H9 (cell line): ENCODE results near the gene DLX2. TPM values are rescaled to one million over a fixed set of nuclear protein-coding genes. Genes with fewer than 3 reads are reported as not detected.

Source experiments
- DNase-seq: peaks from one replicate; pipeline ENCODE4 v3.0.0-alpha.2; 2017
- H2AFZ ChIP-seq: one replicate; pipeline ENCODE4 v1.6.1; 2013; ENCODE audit warnings: mild to moderate bottlenecking, low read length, control low read depth, moderate library complexity
- H2AK5ac ChIP-seq: 2 replicates; pipeline ENCODE4 v1.6.1; 2013; ENCODE audit warnings: low read length, control low read depth, mixed read lengths; ENCODE audit not compliant: insufficient read length
- H2BK120ac ChIP-seq: one replicate; pipeline ENCODE4 v1.6.1; 2013; ENCODE audit warnings: low read depth, mild to moderate bottlenecking, low read length, control low read depth, inconsistent platforms; ENCODE audit not compliant: poor library complexity, severe bottlenecking
- H2BK12ac ChIP-seq: 2 replicates; pipeline ENCODE4 v1.6.1; 2013; ENCODE audit warnings: low read length, control low read depth, mixed read lengths, low read depth; ENCODE audit not compliant: insufficient read length
- H2BK15ac ChIP-seq: 2 replicates; pipeline ENCODE4 v1.6.1; 2013; ENCODE audit warnings: low read depth, low read length, control low read depth
- H2BK20ac ChIP-seq: one replicate; pipeline ENCODE4 v1.6.1; 2013; ENCODE audit warnings: low read depth, mild to moderate bottlenecking, low read length, control low read depth, inconsistent platforms; ENCODE audit not compliant: poor library complexity, severe bottlenecking
- H2BK5ac ChIP-seq: 2 replicates; pipeline ENCODE4 v1.6.1; 2013; ENCODE audit warnings: low read length, control low read depth, mixed read lengths; ENCODE audit not compliant: insufficient read length
- H3K14ac ChIP-seq: 2 replicates; pipeline ENCODE4 v1.6.1; 2013; ENCODE audit warnings: low read length, control low read depth; ENCODE audit not compliant: insufficient read depth
- H3K18ac ChIP-seq: 2 replicates; pipeline ENCODE4 v1.6.1; 2013; ENCODE audit warnings: low read depth, mild to moderate bottlenecking, mixed read lengths, low read length, control low read depth; ENCODE audit not compliant: insufficient read length
- H3K23ac ChIP-seq: 2 replicates; pipeline ENCODE4 v1.6.1; 2013; ENCODE audit warnings: low read length, control low read depth, mixed read lengths, low read depth; ENCODE audit not compliant: insufficient read length
- H3K23me2 ChIP-seq: 2 replicates; pipeline ENCODE4 v1.6.1; 2013; ENCODE audit warnings: low read depth, mild to moderate bottlenecking, mixed read lengths, low read length, control low read depth; ENCODE audit not compliant: insufficient read length, poor library complexity, severe bottlenecking
- H3K27ac ChIP-seq: 2 replicates; pipeline ENCODE4 v1.5.1; 2013; ENCODE audit warnings: low read length, control low read depth, mixed read lengths, low read depth; ENCODE audit not compliant: insufficient read length
- H3K27me3 ChIP-seq: 2 replicates; pipeline ENCODE4 v1.6.1; 2013; ENCODE audit warnings: low read length, control low read depth, inconsistent platforms; ENCODE audit not compliant: insufficient read depth
- H3K4ac ChIP-seq: 2 replicates; pipeline ENCODE4 v1.6.1; 2013; ENCODE audit warnings: low read depth, mild to moderate bottlenecking, control low read depth, inconsistent platforms, low read length, moderate library complexity
- H3K4me1 ChIP-seq: 2 replicates; pipeline ENCODE4 v1.6.1; 2013; ENCODE audit warnings: low read length, control low read depth, inconsistent platforms; ENCODE audit not compliant: insufficient read depth
- H3K4me2 ChIP-seq: 2 replicates; pipeline ENCODE4 v1.6.1; 2013; ENCODE audit warnings: low read length, control low read depth, mixed read lengths; ENCODE audit not compliant: insufficient read length, insufficient read depth
- H3K56ac ChIP-seq: 2 replicates; pipeline ENCODE4 v1.6.1; 2013; ENCODE audit warnings: low read depth, mild to moderate bottlenecking, mixed read lengths, low read length, control low read depth; ENCODE audit not compliant: insufficient read length
- H3K79me1 ChIP-seq: 2 replicates; pipeline ENCODE4 v1.6.1; 2013; ENCODE audit warnings: low read depth, mild to moderate bottlenecking, moderate library complexity, low read length, control low read depth, inconsistent platforms; ENCODE audit not compliant: insufficient read depth, poor library complexity, severe bottlenecking
- H3K79me2 ChIP-seq: 2 replicates; pipeline ENCODE4 v1.6.1; 2013; ENCODE audit warnings: low read length, control low read depth, inconsistent platforms; ENCODE audit not compliant: insufficient read depth
- H3K9ac ChIP-seq: 2 replicates; pipeline ENCODE4 v1.6.1; 2013; ENCODE audit warnings: low read length, control low read depth, mixed read lengths; ENCODE audit not compliant: insufficient read length; ENCODE audit errors: extremely low read depth
- H3K9me3 ChIP-seq: one replicate; pipeline ENCODE4 v1.6.1; 2013; ENCODE audit warnings: low read depth, low read length, inconsistent platforms; ENCODE audit not compliant: control insufficient read depth
- H3T11ph ChIP-seq: one replicate; pipeline ENCODE4 v1.6.1; 2013; ENCODE audit warnings: mild to moderate bottlenecking, low read length, control low read depth, inconsistent platforms
- H4K20me1 ChIP-seq: one replicate; pipeline ENCODE4 v1.6.1; 2013; ENCODE audit not compliant: control insufficient read depth, insufficient read length, insufficient read depth
- H4K5ac ChIP-seq: 2 replicates; pipeline ENCODE4 v1.6.1; 2013; ENCODE audit warnings: low read depth, mild to moderate bottlenecking, mixed read lengths, low read length, control low read depth; ENCODE audit not compliant: insufficient read length
- H4K8ac ChIP-seq: replicated peaks from 2 replicates; pipeline ENCODE4 v1.6.1; 2013; ENCODE audit warnings: low read length, control low read depth, mixed read lengths, low read depth; ENCODE audit not compliant: insufficient read length
- H4K91ac ChIP-seq: 2 replicates; pipeline ENCODE4 v1.6.1; 2013; ENCODE audit warnings: low read depth, mild to moderate bottlenecking, moderate library complexity, mixed read lengths, low read length, control low read depth; ENCODE audit not compliant: insufficient read length
- H3K27ac Mint-ChIP-seq, 3 experiments: 2 replicates in 2 of 3; 3 replicates in 1 of 3; pipeline ENCODE4 v1.8.0; 2020 to 2021; ENCODE audit warnings: mixed read lengths in 3 of 3, mild to moderate bottlenecking in 1 of 3, moderate library complexity in 1 of 3
- H3K27me3 Mint-ChIP-seq: 2 replicates; pipeline ENCODE4 v1.8.0; 2021; ENCODE audit warnings: low read depth, mild to moderate bottlenecking, moderate library complexity, mixed read lengths
- H3K36me3 Mint-ChIP-seq, 3 experiments: 2 replicates in 2 of 3; 3 replicates in 1 of 3; pipeline ENCODE4 v1.8.0; 2020 to 2021; ENCODE audit warnings: low read depth in 3 of 3, mixed read lengths in 3 of 3; ENCODE audit not compliant: insufficient read depth in 1 of 3
- H3K4me1 Mint-ChIP-seq, 2 experiments: 2 replicates each; pipeline ENCODE4 v1.8.0; 2020; ENCODE audit warnings: mixed read lengths in 2 of 2
- H3K4me3 Mint-ChIP-seq, 2 experiments: 2 replicates in 1 of 2; 3 replicates in 1 of 2; pipeline ENCODE4 v1.8.0; 2020 to 2021; ENCODE audit warnings: mild to moderate bottlenecking in 2 of 2, mixed read lengths in 2 of 2, moderate library complexity in 1 of 2
- H3K9me3 Mint-ChIP-seq, 2 experiments: 2 replicates in 1 of 2; 3 replicates in 1 of 2; pipeline ENCODE4 v1.8.0; 2020; ENCODE audit warnings: mild to moderate bottlenecking in 2 of 2, mixed read lengths in 2 of 2, moderate library complexity in 1 of 2
- CTCF ChIP-seq: fragments of 200-600 bp; sonication (generic); conservative IDR thresholded peaks from 3 replicates; pipeline ENCODE4 v1.8.0; 2021; ENCODE audit warnings: antibody characterized with exemption, mild to moderate bottlenecking
- WGBS: extraction: QIAGEN DNeasy Blood & Tissue Kit; methylation state at CpG from one replicate; pipeline ENCODE4 v1.1.7; 2013; ENCODE audit warnings: missing lambda C conversion rate, low lambda C conversion rate, mixed read lengths; ENCODE audit not compliant: insufficient read length; ENCODE audit errors: extremely low coverage; 5-methylcytosine and 5-hydroxymethylcytosine counted together
- total RNA-seq: library from RNA; stranded (reverse); gene quantifications from 2 replicates; pipeline ENCODE4 v1.2.1, GENCODE V29; 2021

Gene DLX2
- total RNA-seq, 1 experiment from 2014 or later = not detected

GRCh38 chr2:172050479-172051125, 52.1 kb downstream of the DLX2 start:
- no peak overlapping the region for H3K27ac Mint-ChIP-seq

More at GRCh38 chr2:172050479-172051125, 52.1 kb downstream of the DLX2 start:
- Histone ChIP-seq H4K8ac (no peak overlapping the region), H3T11ph (no peak overlapping the region), H4K20me1 (no peaks in the 10 kb centered on the region), H3K23ac (no peak overlapping the region), H3K4me1 (no peaks in the 10 kb centered on the region), H3K27ac (no peak overlapping the region), H3K4me2 (no peak overlapping the region), H2BK5ac (no peak overlapping the region), H4K91ac (no peak overlapping the region), H4K5ac (no peak overlapping the region), H2BK120ac (no peak overlapping the region), H3K79me2 (no peaks in the 10 kb centered on the region), H2BK15ac (no peak overlapping the region), H3K9ac (no peak overlapping the region), H3K79me1 (no peaks in the 10 kb centered on the region), H3K56ac (no peak overlapping the region), H3K9me3 (no peaks in the 10 kb centered on the region), H2AK5ac (no peak overlapping the region), H3K23me2 (no peaks in the 10 kb centered on the region), H2AFZ (no peak overlapping the region), H3K4ac (no peak overlapping the region), H3K14ac (no peak overlapping the region), H3K18ac (no peak overlapping the region), H3K27me3 (no peaks in the 10 kb centered on the region), H2BK12ac (no peak overlapping the region), H2BK20ac (no peak overlapping the region)
- Mint-ChIP-seq H3K27me3 (no peaks in the 10 kb centered on the region), H3K4me3 (no peak overlapping the region), H3K4me1 (no peaks in the 10 kb centered on the region), H3K9me3 (no peaks in the 10 kb centered on the region), H3K36me3 (no peaks in the 10 kb centered on the region)
- no peak for DNase-seq
- WGBS = no CpG with 5 or more reads among the region's 1 CpG
- no peak for TF ChIP-seq CTCF
